ENCODE results near the gene FKBP2. TPM values are rescaled to one million over a fixed set of nuclear protein-coding genes. Genes with fewer than 3 reads are reported as not detected.

FKBP2 gene
- polyA plus RNA-seq, 1 donor (not counting 4 experiments of a cell fraction or from before 2014, with no cell fraction given), result 40.3 TPM

DNA sequence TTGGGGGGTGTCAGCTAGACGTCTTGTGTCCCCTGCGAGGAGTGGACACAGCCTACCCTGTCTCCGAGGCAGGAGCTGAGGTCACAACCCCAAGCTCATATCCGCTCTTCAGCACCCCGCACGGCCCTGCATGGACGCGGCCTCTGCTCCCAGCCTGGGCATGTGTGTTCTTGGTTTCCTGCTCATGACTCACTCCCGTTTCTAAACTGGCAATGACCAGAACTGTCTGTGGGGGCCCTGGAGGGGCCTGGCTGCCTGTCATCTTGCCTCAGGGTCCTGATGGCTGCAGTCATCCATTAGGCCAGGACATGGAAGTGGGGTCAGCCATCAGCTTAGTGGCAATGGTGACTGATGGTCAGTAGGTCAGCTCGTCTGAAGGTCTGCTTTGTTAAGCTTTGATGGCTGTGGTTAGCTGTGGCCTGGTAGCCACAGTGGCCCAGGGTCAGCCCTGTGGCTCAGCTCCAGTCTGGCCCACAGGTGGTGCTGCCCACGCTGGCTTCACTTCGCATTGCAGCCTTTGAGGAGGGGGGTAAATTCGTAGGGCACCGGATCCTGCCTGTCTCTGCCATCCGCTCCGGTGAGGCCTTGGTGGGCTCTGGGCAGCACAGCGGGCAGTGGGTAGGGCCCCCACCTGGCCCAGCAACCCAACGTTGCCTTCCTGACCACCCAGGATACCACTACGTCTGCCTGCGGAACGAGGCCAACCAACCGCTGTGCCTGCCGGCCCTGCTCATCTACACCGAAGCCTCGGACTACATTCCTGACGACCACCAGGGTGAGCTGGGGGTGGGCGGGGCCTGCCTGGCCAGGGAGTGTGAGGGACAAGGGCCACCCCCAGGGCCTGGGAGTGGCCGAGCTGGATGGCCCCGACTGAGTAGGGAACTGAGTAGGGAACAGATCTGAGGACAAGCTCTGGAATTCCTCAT lies 22.4 kb downstream of the FKBP2 start:
- H3K9me3 ChIP-seq (ENCODE audit: control insufficient read depth, low read depth, low read length), result no peaks in the 10 kb centered on the region
- no peaks in the 10 kb centered on the region for H4K20me1 ChIP-seq (ENCODE audit: control insufficient read depth, extremely low read depth, insufficient read depth, low read length)
- peaks cover 48 to 75% of the 10 kb centered on the region in 2 experiments for H3K36me3 ChIP-seq (ENCODE audit: control insufficient read depth in 2 of 2, extremely low read depth in 1 of 2, insufficient read depth in 2 of 2, low read length in 2 of 2)
- no peaks in the 10 kb centered on the region for H3K27me3 ChIP-seq (ENCODE audit: control insufficient read depth, extremely low read depth, insufficient read depth, low read length)
- no peak for FAIRE-seq
- no peak overlapping the region for H3K27ac ChIP-seq (ENCODE audit: control insufficient read depth, insufficient read depth, low read length)
- peaks cover 2% of the 10 kb centered on the region for H3K9me1 ChIP-seq (ENCODE audit: control insufficient read depth, extremely low read depth, insufficient read depth, low read length)
- no peak for TF ChIP-seq EZH2 (IDR thresholded peaks at IDR 0.05; ENCODE audit: low read length)
- no peak for TF ChIP-seq CTCF (optimal IDR thresholded peaks at IDR 0.05 in 1 of 3, IDR thresholded peaks at IDR 0.05 in 1 of 3, conservative IDR thresholded peaks at IDR 0.05 in 1 of 3; ENCODE audit: extremely low read depth in 1 of 3, insufficient read depth in 2 of 3, low read length in 3 of 3)
- dilution Hi-C loops (cut with MboI; ENCODE audit: extremely low pct_ligation_motif_present, low sequenced_read_pairs), result no loop called here
- no peak overlapping the region for H2AFZ ChIP-seq (ENCODE audit: control insufficient read depth, low read length)
- H3K4me1 ChIP-seq (ENCODE audit: control insufficient read depth, extremely low read depth, insufficient read depth, low read length), result peaks cover 34% of the 10 kb centered on the region
- no peak for DNase-seq (ENCODE audit: low read depth, low spot score)
- no peak overlapping the region for H3K4me3 ChIP-seq (ENCODE audit: control insufficient read depth in 2 of 3, extremely low read depth in 1 of 3, insufficient read depth in 2 of 3, low read depth in 1 of 3, low read length in 3 of 3)
- H3K9ac ChIP-seq (ENCODE audit: control insufficient read depth, extremely low read depth, insufficient read depth, low read length), result no peak overlapping the region
- no peak overlapping the region for H3K4me2 ChIP-seq (ENCODE audit: control insufficient read depth, extremely low read depth, insufficient read depth, low read depth, low read length)
- H3K79me2 ChIP-seq (ENCODE audit: control insufficient read depth, insufficient read depth, low read length), result peaks cover 9% of the 10 kb centered on the region

GRCh38 chr11:64263947-64264317 lies 23.0 kb downstream of the FKBP2 start:
- peaks cover 4% of the 10 kb centered on the region for H3K79me2 ChIP-seq (ENCODE audit: control insufficient read depth, insufficient read depth, low read length)
- H3K9ac ChIP-seq (ENCODE audit: control insufficient read depth, extremely low read depth, insufficient read depth, low read length), result no peak overlapping the region
- no peaks in the 10 kb centered on the region for H3K27me3 ChIP-seq (ENCODE audit: control insufficient read depth, extremely low read depth, insufficient read depth, low read length)
- H3K9me1 ChIP-seq (ENCODE audit: control insufficient read depth, extremely low read depth, insufficient read depth, low read length), result peaks cover 2% of the 10 kb centered on the region
- H2AFZ ChIP-seq (ENCODE audit: control insufficient read depth, low read length), result no peak overlapping the region
- no peak for DNase-seq (ENCODE audit: low read depth, low spot score)
- TF ChIP-seq EZH2 (IDR thresholded peaks at IDR 0.05; ENCODE audit: low read length), result no peak
- no peak for TF ChIP-seq CTCF (optimal IDR thresholded peaks at IDR 0.05 in 1 of 3, IDR thresholded peaks at IDR 0.05 in 1 of 3, conservative IDR thresholded peaks at IDR 0.05 in 1 of 3; ENCODE audit: extremely low read depth in 1 of 3, insufficient read depth in 2 of 3, low read length in 3 of 3)
- dilution Hi-C loops (cut with MboI; ENCODE audit: extremely low pct_ligation_motif_present, low sequenced_read_pairs), result no loop called here
- H3K4me1 ChIP-seq (ENCODE audit: control insufficient read depth, extremely low read depth, insufficient read depth, low read length), result peaks cover 40% of the 10 kb centered on the region
- H3K27ac ChIP-seq (ENCODE audit: control insufficient read depth, insufficient read depth, low read length), result no peak overlapping the region
- no peak overlapping the region for H3K4me3 ChIP-seq (ENCODE audit: control insufficient read depth in 2 of 3, extremely low read depth in 1 of 3, insufficient read depth in 2 of 3, low read depth in 1 of 3, low read length in 3 of 3)
- H3K9me3 ChIP-seq (ENCODE audit: control insufficient read depth, low read depth, low read length), result no peaks in the 10 kb centered on the region
- no peak overlapping the region for H3K4me2 ChIP-seq (ENCODE audit: control insufficient read depth, extremely low read depth, insufficient read depth, low read depth, low read length)
- no peak for FAIRE-seq
- H3K36me3 ChIP-seq (ENCODE audit: control insufficient read depth in 2 of 2, extremely low read depth in 1 of 2, insufficient read depth in 2 of 2, low read length in 2 of 2), result peaks cover 43 to 73% of the 10 kb centered on the region in 2 experiments
- no peaks in the 10 kb centered on the region for H4K20me1 ChIP-seq (ENCODE audit: control insufficient read depth, extremely low read depth, insufficient read depth, low read length)

Measured in keratinocyte (primary cell).